OCI-M2 (cell line): ENCODE results near the gene CXCL17.
"Not testable (repeated sequence)": the region's sequence is repeated elsewhere in the genome, so short reads cannot be mapped to it uniquely, and the experiment has no call there.

Source experiments
- DNase-seq: peaks from one replicate; lab custom pipeline; 2025; ENCODE audit not compliant: unreplicated experiment; lab: John Stamatoyannopoulos, UW

The CXCL17 gene

GRCh38 chr19:42442833-42443232 is at the start of gene CXCL17:
Gene CXCL17, minus strand, starts transcription at chr19:42442946. Its CDS starts 114 bp downstream, at chr19:42442832.
- no peak for DNase-seq

GRCh38 chr19:42488783-42489521 is 46.2 kb upstream of the CXCL17 start:
- no peak for DNase-seq

GRCh38 chr19:42487798-42488178 is 45.0 kb upstream of the CXCL17 start:
- no peak for DNase-seq

GRCh38 chr19:42487032-42487797 is 44.5 kb upstream of the CXCL17 start:
- DNase-seq, result no peak

GRCh38 chr19:42485036-42485435 is 42.3 kb upstream of the CXCL17 start:
- DNase-seq, result not testable (repeated sequence)

GRCh38 chr19:42480335-42481095 is 37.8 kb upstream of the CXCL17 start:
- DNase-seq, result no peak

- no peak for DNase-seq
Measured at GRCh38 chr19:42479736-42480135, 37.0 kb upstream of the CXCL17 start.

GRCh38 chr19:42478765-42479311 is 36.1 kb upstream of the CXCL17 start:
- DNase-seq, result no peak

GRCh38 chr19:42477933-42478332 is 35.2 kb upstream of the CXCL17 start:
- no peak for DNase-seq

- no peak for DNase-seq
Measured at GRCh38 chr19:42477117-42477516, 34.4 kb upstream of the CXCL17 start.

GRCh38 chr19:42475366-42475765 is 32.6 kb upstream of the CXCL17 start:
- no peak for DNase-seq

GRCh38 chr19:42474743-42475142 is 32.0 kb upstream of the CXCL17 start:
- DNase-seq, result no peak

GRCh38 chr19:42473686-42474085 is 30.9 kb upstream of the CXCL17 start:
- DNase-seq, result no peak

- no peak for DNase-seq
Measured at GRCh38 chr19:42472402-42473147, 29.8 kb upstream of the CXCL17 start.

GRCh38 chr19:42471554-42472249 is 29.0 kb upstream of the CXCL17 start:
- DNase-seq, result no peak

GRCh38 chr19:42469311-42470235 is 26.8 kb upstream of the CXCL17 start:
- no peak for DNase-seq

GRCh38 chr19:42468273-42468796 is 25.6 kb upstream of the CXCL17 start:
- no peak for DNase-seq

GRCh38 chr19:42467183-42467760 is 24.5 kb upstream of the CXCL17 start:
- no peak for DNase-seq
